Caco-2 (cell line): Measurements from ENCODE around the gene SP2. TPM values are rescaled to one million over a fixed set of nuclear protein-coding genes. Genes with fewer than 3 reads are reported as not detected.
A peak's percentile ranks its signal among the peaks of the same experiment; 100 is the strongest.

Experiments used
- BruUV-seq: library from RNA; stranded (reverse); fragments of 400-500 nt; replicated peaks from 2 replicates; lab custom pipeline; 2021; lab: Mats Ljungman, UMichigan
- CTCF ChIA-PET: fragments of 300-600 bp; sonication (Branson Sonifier 250); formaldehyde crosslinking; loops from one replicate; lab custom pipeline; 2022; ENCODE audit warnings: antibody characterized with exemption; lab: Charles Lee
- POLR2A ChIA-PET: fragments of 300-600 bp; sonication (Branson Sonifier 250); formaldehyde crosslinking; loops from one replicate; lab custom pipeline; 2022; ENCODE audit warnings: antibody characterized with exemption; lab: Charles Lee
- DNase-seq, 2 experiments: peaks; one replicate each; pipeline versions ENCODE4 v3.0.0 to v3.0.0-alpha.2; 2020 to 2022
- H3K27me3 ChIP-seq: replicated peaks from 2 replicates; pipeline ENCODE4 v1.6.0; 2011; ENCODE audit warnings: low read length; ENCODE audit not compliant: control insufficient read depth, insufficient read depth
- H3K36me3 ChIP-seq: 2 replicates; pipeline ENCODE4 v1.5.1; 2011; ENCODE audit warnings: low read length; ENCODE audit not compliant: control insufficient read depth, insufficient read depth
- H3K4me1 ChIP-seq: fragments of 250-450 bp; sonication (Bioruptor Pico); 2 replicates; pipeline ENCODE4 v1.5.1; 2020; ENCODE audit warnings: mild to moderate bottlenecking
- H3K4me3 ChIP-seq: 2 replicates; pipeline ENCODE4 v1.5.1; 2011; ENCODE audit warnings: low read depth, mild to moderate bottlenecking, control low read depth, low read length
- H3K9me3 ChIP-seq: fragments of 250-450 bp; sonication (Bioruptor Pico); 2 replicates; pipeline ENCODE4 v1.5.1; 2020; ENCODE audit warnings: mild to moderate bottlenecking, moderate library complexity
- H3K27ac Mint-ChIP-seq: one replicate; pipeline ENCODE4 v1.8.0; 2022; ENCODE audit warnings: mixed read lengths; ENCODE audit not compliant: unreplicated experiment
- H3K27me3 Mint-ChIP-seq: one replicate; pipeline ENCODE4 v1.8.0; 2022; ENCODE audit warnings: mixed read lengths; ENCODE audit not compliant: insufficient read depth, unreplicated experiment
- H3K36me3 Mint-ChIP-seq: one replicate; pipeline ENCODE4 v1.8.0; 2022; ENCODE audit warnings: mild to moderate bottlenecking, mixed read lengths; ENCODE audit not compliant: insufficient read depth, unreplicated experiment
- H3K4me1 Mint-ChIP-seq: one replicate; pipeline ENCODE4 v1.8.0; 2022; ENCODE audit warnings: low read depth, mixed read lengths; ENCODE audit not compliant: unreplicated experiment
- H3K4me3 Mint-ChIP-seq: one replicate; pipeline ENCODE4 v1.8.0; 2022; ENCODE audit warnings: mild to moderate bottlenecking, moderate library complexity, mixed read lengths; ENCODE audit not compliant: unreplicated experiment
- H3K9me3 Mint-ChIP-seq: one replicate; pipeline ENCODE4 v1.8.0; 2022; ENCODE audit warnings: mixed read lengths; ENCODE audit not compliant: unreplicated experiment
- CTCF ChIP-seq, 2 experiments: fragments of 200-600 bp in 1 of 2; IDR thresholded peaks; 1 replicate in 1 of 2; 2 replicates in 1 of 2; pipeline versions ENCODE4 v1.5.1 to v1.8.0; 2011 to 2022; ENCODE audit warnings: antibody characterized with exemption in 1 of 2, control low read depth in 1 of 2, inconsistent platforms in 1 of 2, low read depth in 1 of 2, low read length in 1 of 2, mild to moderate bottlenecking in 1 of 2, moderate library complexity in 1 of 2; ENCODE audit not compliant: insufficient read depth in 1 of 2, severe bottlenecking in 1 of 2, unreplicated experiment in 1 of 2
- intact Hi-C: fragments of 100-400 bp; cut with micrococcal nuclease; formaldehyde crosslinking; loops from one replicate; pipeline ENCODE4 v1.10.0; 2022; ENCODE audit not compliant: unreplicated experiment
- total RNA-seq: library from RNA; stranded (reverse); gene quantifications from 2 replicates; pipeline ENCODE4 v1.2.3, GENCODE V29; 2022

SP2 gene
- total RNA-seq, 1 experiment from 2014 or later = 25.2 TPM

GRCh38 chr17:47862621-47863440 is 33.2 kb upstream of the SP2 start:
- no peaks in the 10 kb centered on the region for H3K36me3 ChIP-seq
- no peak overlapping the region for H3K4me3 ChIP-seq
- H3K9me3 ChIP-seq = peaks cover 6% of the 10 kb centered on the region; the same call in 1 of the 2 replicates
- H3K9me3 Mint-ChIP-seq = no peaks in the 10 kb centered on the region
- ChIA-PET POLR2A (interaction anchor here (1.1 kb wide), 1 partner anchor 78 kb away, joined by 3 read pairs; the partner anchor contains the start of gene PNPO), CTCF (interaction anchor here (0.5 to 1.7 kb wide), 10 partner anchors 12 to 133 kb away, joined by 3 to 16 read pairs (median 4); partner anchors contain the start of genes SCRN2 and SP6)
- H3K27me3 ChIP-seq = no peaks in the 10 kb centered on the region
- TF ChIP-seq CTCF (IDR thresholded peaks at IDR 0.05; ENCODE audit: insufficient read depth in 1 of 2, low read depth in 1 of 2, low read length in 1 of 2, severe bottlenecking in 1 of 2, unreplicated experiment in 1 of 2) = no peak
- no TSS peak for BruUV-seq
- H3K27ac Mint-ChIP-seq = peak overlapping the region; percentile 2
- intact Hi-C loops = no loop called here
- H3K36me3 Mint-ChIP-seq = no peaks in the 10 kb centered on the region
- no peak for DNase-seq
- H3K4me1 ChIP-seq = peaks cover 26% of the 10 kb centered on the region
- H3K4me3 Mint-ChIP-seq = no peak overlapping the region
- no peaks in the 10 kb centered on the region for H3K27me3 Mint-ChIP-seq
- H3K4me1 Mint-ChIP-seq = peaks cover 16% of the 10 kb centered on the region

GRCh38 chr17:47864791-47865216 is 31.2 kb upstream of the SP2 start:
- Mint-ChIP-seq H3K27ac (no peak overlapping the region), H3K36me3 (no peaks in the 10 kb centered on the region), H3K9me3 (no peaks in the 10 kb centered on the region), H3K4me3 (no peak overlapping the region), H3K27me3 (no peaks in the 10 kb centered on the region), H3K4me1 (peaks cover 16% of the 10 kb centered on the region)
- Histone ChIP-seq H3K4me3 (no peak overlapping the region), H3K4me1 (peaks cover 37% of the 10 kb centered on the region), H3K27me3 (no peaks in the 10 kb centered on the region; the same call in 1 of the 2 replicates), H3K9me3 (peaks cover 6% of the 10 kb centered on the region; the same call in 1 of the 2 replicates), H3K36me3 (no peaks in the 10 kb centered on the region)
- ChIA-PET POLR2A (interaction anchor here (1.3 kb wide), 1 partner anchor 14 kb away, joined by 6 read pairs; the partner anchor contains the start of gene SP6), CTCF (interaction anchor here (1.0 to 1.7 kb wide), 3 partner anchors 20 to 25 kb away, joined by 4 to 12 read pairs (median 8); no protein-coding TSS in a partner anchor)
- BruUV-seq = no TSS peak
- intact Hi-C loops = loop anchor here (2.0 kb wide), 1 partner anchor 22 kb away; no protein-coding TSS in a partner anchor
- TF ChIP-seq CTCF (IDR thresholded peaks at IDR 0.05; ENCODE audit: insufficient read depth in 1 of 2, low read depth in 1 of 2, low read length in 1 of 2, severe bottlenecking in 1 of 2, unreplicated experiment in 1 of 2) = no peak
- DNase-seq = no peak

- no peaks in the 10 kb centered on the region for H3K36me3 Mint-ChIP-seq
- intact Hi-C loops = no loop called here
- H3K4me3 ChIP-seq = no peak overlapping the region
- H3K27ac Mint-ChIP-seq = no peak overlapping the region
- peaks cover 16% of the 10 kb centered on the region for H3K4me1 Mint-ChIP-seq
- no peaks in the 10 kb centered on the region for H3K36me3 ChIP-seq
- H3K9me3 ChIP-seq = peaks cover 6% of the 10 kb centered on the region; the same call in 1 of the 2 replicates
- ChIA-PET CTCF (interaction anchor here (1.1 kb wide), 1 partner anchor 16 kb away, joined by 3 read pairs; the partner anchor contains the start of gene SP6), POLR2A (no interaction called here)
- no peaks in the 10 kb centered on the region for H3K9me3 Mint-ChIP-seq
- H3K27me3 ChIP-seq = no peaks in the 10 kb centered on the region; the same call in 1 of the 2 replicates
- no peaks in the 10 kb centered on the region for H3K27me3 Mint-ChIP-seq
- no TSS peak for BruUV-seq
- H3K4me1 ChIP-seq = peaks cover 43% of the 10 kb centered on the region
- H3K4me3 Mint-ChIP-seq = no peak overlapping the region
- TF ChIP-seq CTCF (IDR thresholded peaks at IDR 0.05; ENCODE audit: insufficient read depth in 1 of 2, low read depth in 1 of 2, low read length in 1 of 2, severe bottlenecking in 1 of 2, unreplicated experiment in 1 of 2) = no peak
- DNase-seq = no peak
Observed at GRCh38 chr17:47866941-47867340, 29.1 kb upstream of the SP2 start.
